ENCODE results near the gene DOCK4.

- TF ChIP-seq POLR2AphosphoS5 (IDR thresholded peaks at IDR 0.05) (no peak), CTCF (IDR thresholded peaks at IDR 0.05) (no peak), EP300 (IDR thresholded peaks at IDR 0.05; ENCODE audit: low read depth) (no peak), POLR2A (IDR thresholded peaks at IDR 0.05) (no peak)
These were observed 417.2 kb downstream of the DOCK4 start for GRCh38 chr7:111789048-111789320.
